ENCODE results near the gene FAM163A. TPM values are rescaled to one million over a fixed set of nuclear protein-coding genes. Genes with fewer than 3 reads are reported as not detected.

The FAM163A gene
- total and polyA plus RNA-seq, 2 experiments from 2014 or later, result 0.06 to 0.42 TPM

DNA sequence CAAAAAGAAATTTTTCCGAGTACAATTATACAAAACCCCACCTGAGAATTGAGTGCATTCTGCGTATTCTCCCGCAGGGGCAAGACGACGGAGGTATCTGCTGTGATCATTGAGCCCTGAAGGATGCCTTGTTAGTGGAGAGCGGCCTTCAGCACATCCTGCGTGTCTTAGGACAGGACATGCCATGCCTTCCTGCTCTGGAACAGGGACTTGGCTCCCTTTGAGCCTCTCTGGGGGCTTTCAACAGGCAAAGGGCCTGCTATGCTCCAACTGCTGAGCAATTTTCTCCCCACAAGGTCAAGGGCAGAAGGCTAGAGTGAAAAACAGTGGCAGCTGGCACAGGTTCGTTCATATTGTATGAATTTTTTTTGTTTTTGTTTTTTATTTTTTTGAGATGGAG is 82.1 kb downstream of the FAM163A start:
- no peaks in the 10 kb centered on the region for H3K9me3 ChIP-seq (ENCODE audit: low read depth)
- H3K4me1 ChIP-seq (ENCODE audit: low read depth), result peaks cover 3% of the 10 kb centered on the region
- no peaks in the 10 kb centered on the region for H3K27me3 ChIP-seq
- H3K4me3 ChIP-seq, result no peak overlapping the region
- H3K27ac ChIP-seq, result no peak overlapping the region
- TF ChIP-seq, protein P1, sequence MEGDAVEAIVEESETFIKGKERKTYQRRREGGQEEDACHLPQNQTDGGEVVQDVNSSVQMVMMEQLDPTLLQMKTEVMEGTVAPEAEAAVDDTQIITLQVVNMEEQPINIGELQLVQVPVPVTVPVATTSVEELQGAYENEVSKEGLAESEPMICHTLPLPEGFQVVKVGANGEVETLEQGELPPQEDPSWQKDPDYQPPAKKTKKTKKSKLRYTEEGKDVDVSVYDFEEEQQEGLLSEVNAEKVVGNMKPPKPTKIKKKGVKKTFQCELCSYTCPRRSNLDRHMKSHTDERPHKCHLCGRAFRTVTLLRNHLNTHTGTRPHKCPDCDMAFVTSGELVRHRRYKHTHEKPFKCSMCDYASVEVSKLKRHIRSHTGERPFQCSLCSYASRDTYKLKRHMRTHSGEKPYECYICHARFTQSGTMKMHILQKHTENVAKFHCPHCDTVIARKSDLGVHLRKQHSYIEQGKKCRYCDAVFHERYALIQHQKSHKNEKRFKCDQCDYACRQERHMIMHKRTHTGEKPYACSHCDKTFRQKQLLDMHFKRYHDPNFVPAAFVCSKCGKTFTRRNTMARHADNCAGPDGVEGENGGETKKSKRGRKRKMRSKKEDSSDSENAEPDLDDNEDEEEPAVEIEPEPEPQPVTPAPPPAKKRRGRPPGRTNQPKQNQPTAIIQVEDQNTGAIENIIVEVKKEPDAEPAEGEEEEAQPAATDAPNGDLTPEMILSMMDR (IDR thresholded peaks at IDR 0.05; ENCODE audit: low read depth, low read length), result no peak
- DNase-seq (ENCODE audit: low read depth in 1 of 2, low spot score in 1 of 2), result no peak
- H3K36me3 ChIP-seq, result no peaks in the 10 kb centered on the region

DNA sequence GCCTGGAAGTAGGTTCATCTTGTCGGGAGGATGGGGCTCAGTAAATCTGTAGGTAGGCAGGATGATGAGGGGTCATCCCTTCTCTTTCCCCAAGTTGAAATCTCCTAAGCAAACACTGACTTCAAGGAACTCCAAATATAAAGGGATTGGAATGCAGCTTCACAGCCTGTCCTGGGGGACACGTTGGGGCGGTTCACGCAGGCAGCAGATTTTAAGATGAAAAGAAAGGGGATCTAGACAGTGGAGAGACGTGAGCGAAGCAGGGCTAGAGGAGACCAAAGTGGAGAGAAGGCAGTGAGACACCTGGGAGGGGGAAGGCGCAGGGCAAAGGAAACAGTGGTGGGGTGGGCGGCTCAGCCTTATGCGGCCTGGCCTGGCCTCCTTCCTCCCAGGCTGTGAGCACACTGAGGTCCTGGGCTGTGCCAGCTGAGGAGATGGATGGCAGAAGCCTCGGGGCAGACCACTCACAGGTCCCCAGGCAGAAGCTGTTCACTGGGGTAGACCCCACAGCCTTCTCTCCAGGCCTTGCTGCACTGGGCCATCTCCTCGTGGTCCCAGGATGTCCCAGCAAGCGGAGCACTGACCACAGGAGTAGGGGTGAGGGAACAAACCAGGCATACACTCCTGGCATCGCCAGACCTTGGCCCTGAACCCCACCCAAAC is 82.8 kb downstream of the FAM163A start:
- Histone ChIP-seq H3K4me1 (ENCODE audit: low read depth) (peaks cover 3% of the 10 kb centered on the region), H3K4me3 (no peak overlapping the region), H3K27ac (no peak overlapping the region), H3K27me3 (no peaks in the 10 kb centered on the region), H3K9me3 (ENCODE audit: low read depth) (no peaks in the 10 kb centered on the region), H3K36me3 (no peaks in the 10 kb centered on the region)
- TF ChIP-seq, protein P1 (IDR thresholded peaks at IDR 0.05; ENCODE audit: low read depth, low read length), result no peak
- no peak for DNase-seq (ENCODE audit: low read depth in 1 of 2, low spot score in 1 of 2)

DNA sequence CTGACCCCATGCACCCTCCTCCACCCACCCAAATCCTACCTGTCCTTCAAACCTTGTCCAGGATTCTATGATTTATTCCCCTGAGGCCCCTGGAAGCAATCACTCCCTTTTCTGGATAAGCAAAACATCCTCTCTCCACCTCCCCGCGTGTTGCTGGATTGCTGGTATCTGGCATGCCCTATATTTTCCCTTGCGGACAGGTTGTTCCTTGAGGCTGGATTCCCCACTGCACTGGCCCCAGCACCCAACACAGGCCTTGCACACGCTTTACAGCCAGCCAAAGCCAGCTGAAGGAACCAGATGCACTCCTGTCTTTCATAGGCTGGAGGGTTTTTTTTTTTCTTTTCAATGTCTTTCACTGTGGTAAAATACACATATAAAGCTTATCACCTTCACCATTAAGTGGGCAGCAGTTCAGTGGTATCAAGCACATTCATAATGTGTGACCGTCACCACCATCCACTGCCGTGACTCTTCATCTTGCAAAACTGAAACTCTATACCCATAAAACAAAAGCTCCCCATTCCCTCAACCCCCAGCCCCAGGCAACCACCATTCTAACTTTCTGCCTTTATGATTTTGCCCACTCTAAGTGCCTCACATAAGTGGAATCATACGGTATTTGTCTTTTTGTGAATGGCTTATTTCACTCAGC is 83.7 kb downstream of the FAM163A start:
- Histone ChIP-seq H3K27ac (no peak overlapping the region), H3K9me3 (ENCODE audit: low read depth) (no peaks in the 10 kb centered on the region), H3K27me3 (no peaks in the 10 kb centered on the region), H3K4me3 (no peak overlapping the region), H3K4me1 (ENCODE audit: low read depth) (peaks cover 3% of the 10 kb centered on the region), H3K36me3 (no peaks in the 10 kb centered on the region)
- TF ChIP-seq, protein P1 (IDR thresholded peaks at IDR 0.05; ENCODE audit: low read depth, low read length), result no peak
- no peak for DNase-seq (ENCODE audit: low read depth in 1 of 2, low spot score in 1 of 2)

DNA sequence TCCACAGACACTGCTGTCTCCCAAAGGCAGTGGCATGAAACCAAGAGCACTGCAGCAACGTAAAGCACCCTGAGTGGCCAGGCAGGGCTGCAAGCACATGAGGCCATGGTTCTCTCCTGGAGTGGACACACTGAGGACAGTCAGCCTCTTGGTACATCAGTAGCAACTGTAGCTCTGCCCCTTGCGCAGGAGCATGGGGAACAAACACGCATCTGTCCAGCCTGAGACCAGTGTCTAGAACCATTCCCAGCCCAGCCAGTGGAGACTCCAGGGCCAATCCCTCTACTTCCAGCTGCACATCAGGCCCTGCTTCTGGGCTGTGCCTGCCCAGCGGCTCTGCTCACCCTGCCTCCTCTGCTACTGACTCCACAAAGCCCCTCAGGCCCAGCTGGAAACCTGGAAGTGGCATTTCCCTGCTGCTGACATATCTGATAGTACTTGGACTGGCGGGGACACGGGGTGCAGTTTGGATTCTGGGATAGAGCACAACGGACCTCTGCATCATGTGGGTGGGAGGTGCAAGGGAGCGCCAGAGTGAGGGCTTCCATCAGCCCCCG is 85.5 kb downstream of the FAM163A start:
- no peak overlapping the region for H3K4me3 ChIP-seq
- H3K36me3 ChIP-seq, result no peaks in the 10 kb centered on the region
- peaks cover 3% of the 10 kb centered on the region for H3K4me1 ChIP-seq (ENCODE audit: low read depth)
- no peaks in the 10 kb centered on the region for H3K27me3 ChIP-seq
- no peaks in the 10 kb centered on the region for H3K9me3 ChIP-seq (ENCODE audit: low read depth)
- no peak for DNase-seq (ENCODE audit: low read depth in 1 of 2, low spot score in 1 of 2)
- H3K27ac ChIP-seq, result no peak overlapping the region
- TF ChIP-seq, protein P1 (IDR thresholded peaks at IDR 0.05; ENCODE audit: low read depth, low read length), result no peak

DNA sequence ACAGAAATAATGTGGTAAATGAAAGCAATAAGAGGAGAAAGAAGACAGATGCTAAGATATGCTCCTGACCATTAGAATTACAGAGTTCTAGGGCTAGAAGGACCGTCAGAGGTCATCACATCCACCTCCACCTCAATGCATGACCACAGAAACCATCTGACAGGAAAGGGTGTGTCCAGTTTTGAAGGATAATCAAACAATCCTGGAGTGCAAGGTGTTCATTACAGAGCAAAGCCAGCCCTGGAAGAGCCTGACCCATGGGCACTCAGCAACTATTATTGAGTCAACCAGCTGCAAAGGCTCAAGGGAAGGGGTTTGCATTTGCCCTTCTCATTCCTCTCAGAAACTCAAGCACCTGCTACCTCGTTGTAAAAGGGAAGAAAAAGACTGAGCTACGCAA is 88.1 kb downstream of the FAM163A start:
- no peak overlapping the region for H3K27ac ChIP-seq
- TF ChIP-seq, protein P1 (IDR thresholded peaks at IDR 0.05; ENCODE audit: low read depth, low read length), result no peak
- no peaks in the 10 kb centered on the region for H3K36me3 ChIP-seq
- no peaks in the 10 kb centered on the region for H3K27me3 ChIP-seq
- no peaks in the 10 kb centered on the region for H3K9me3 ChIP-seq (ENCODE audit: low read depth)
- DNase-seq (ENCODE audit: low read depth in 1 of 2, low spot score in 1 of 2), result no peak
- no peaks in the 10 kb centered on the region for H3K4me1 ChIP-seq (ENCODE audit: low read depth)
- no peak overlapping the region for H3K4me3 ChIP-seq

Measured in cardiac muscle cell (in vitro differentiated cells and primary cell).